Gastroesophageal sphincter (tissue), 4 donors: ENCODE results near the gene CENPB. TPM values are rescaled to one million over a fixed set of nuclear protein-coding genes. Genes with fewer than 3 reads are reported as not detected.

Experiments
- ATAC-seq: fragments of 150-250 bp; one replicate; pipeline ENCODE4 v1.9.1; 2016; ENCODE audit warnings: mild to moderate bottlenecking, moderate library complexity
- H3K27ac ChIP-seq, 4 donors: fragments of 200-600 bp; sonication (generic) in 3 of 4; 1 replicate in 3 of 4; 2 replicates in 1 of 4; pipeline ENCODE4 v1.5.1; 2016 to 2019
- H3K27me3 ChIP-seq: fragments of 200-600 bp; sonication (generic); one replicate; pipeline ENCODE4 v1.5.1; 2019
- H3K36me3 ChIP-seq, 2 donors: fragments of 200-600 bp; sonication (generic); one replicate each; pipeline ENCODE4 v1.5.1; 2019; ENCODE audit warnings: control low read depth in 1 of 2
- H3K4me1 ChIP-seq, 3 donors: fragments of 200-600 bp; sonication (generic); 1 replicate in 2 of 3; 2 replicates in 1 of 3; pipeline ENCODE4 v1.5.1; 2016 to 2019; ENCODE audit warnings: control low read depth in 2 of 3
- H3K4me3 ChIP-seq, 2 donors: fragments of 200-600 bp; sonication (generic); one replicate each; pipeline ENCODE4 v1.5.1; 2019; ENCODE audit warnings: mild to moderate bottlenecking in 1 of 2, moderate library complexity in 1 of 2
- H3K9me3 ChIP-seq, 3 donors: fragments of 200-600 bp; sonication (generic); one replicate each; pipeline ENCODE4 v1.5.1; 2017 to 2019; ENCODE audit warnings: control low read depth in 2 of 3
- CTCF ChIP-seq, 4 experiments: fragments of 200-600 bp in 2 of 4; fragments of 450-650 bp in 2 of 4; sonication (generic) in 1 of 4; IDR thresholded peaks; one replicate each; pipeline ENCODE4 v1.5.1; 2017 to 2019; ENCODE audit warnings: antibody characterized with exemption in 4 of 4, mild to moderate bottlenecking in 2 of 4, moderate library complexity in 2 of 4
- EP300 ChIP-seq: sonication (generic); formaldehyde crosslinking; IDR thresholded peaks from one replicate; pipeline ENCODE4 v1.6.1; 2017; ENCODE audit warnings: antibody characterized with exemption, mild to moderate bottlenecking
- POLR2A ChIP-seq, 2 donors: fragments of 450-650 bp; IDR thresholded peaks; one replicate each; pipeline ENCODE4 v1.6.1; 2017; ENCODE audit warnings: antibody characterized with exemption in 2 of 2, mild to moderate bottlenecking in 2 of 2, moderate library complexity in 1 of 2
- POLR2AphosphoS5 ChIP-seq: sonication (generic); formaldehyde crosslinking; IDR thresholded peaks from one replicate; pipeline ENCODE4 v1.6.1; 2017; ENCODE audit warnings: antibody characterized with exemption
- whole genome bisulfite sequencing, 2 donors: methylation state at CpG; one replicate each; pipeline ENCODE4 v1.1.5; 2018; ENCODE audit warnings: low coverage in 1 of 2; 5-methylcytosine and 5-hydroxymethylcytosine counted together
- total RNA-seq, 4 donors: library from RNA; depleted of rRNA; stranded (reverse); fragments of >200 nt; gene quantifications; one replicate each; pipeline ENCODE4 v1.1.0, GENCODE V29; 2016

Gene CENPB
- total RNA-seq, 4 donors from 2014 or later: 134 to 200 (median 139) TPM

GRCh38 chr20:3744806-3745685 lies 41.5 kb downstream of the CENPB start:
- Histone ChIP-seq H3K27ac (peak overlapping the region in 2 of 4 donors; percentile 17 to 38), H3K4me1 (peaks cover 0 to 29% (median 0%) of the 10 kb centered on the region in 3 donors), H3K9me3 (no peaks in the 10 kb centered on the region), H3K36me3 (peaks cover 0 to 27% of the 10 kb centered on the region in 2 donors), H3K27me3 (peaks cover 45% of the 10 kb centered on the region), H3K4me3 (no peak overlapping the region)
- TF ChIP-seq POLR2A (IDR thresholded peaks at IDR 0.05) (no peak), POLR2AphosphoS5 (no peak), CTCF (IDR thresholded peaks at IDR 0.05) (no peak), EP300 (no peak)
- WGBS, 2 donors: 33 to 36% methylated on average over 9 to 15 of the region's 45 CpGs
- peak; percentile 42 for ATAC-seq

GRCh38 chr20:3744037-3744436 lies 42.5 kb downstream of the CENPB start:
- no peak for ATAC-seq
- TF ChIP-seq POLR2AphosphoS5: no peak
- no peak for TF ChIP-seq EP300
- H3K4me1 ChIP-seq: peaks cover 0 to 21% (median 0%) of the 10 kb centered on the region in 3 donors
- H3K9me3 ChIP-seq: no peaks in the 10 kb centered on the region
- 83% methylated on average over 1 of the region's 1 CpG; no CpG with 5 or more reads in 1 of the 2 donors for WGBS, 2 donors
- no peak overlapping the region for H3K4me3 ChIP-seq
- H3K27me3 ChIP-seq: peaks cover 35% of the 10 kb centered on the region
- no peak overlapping the region for H3K27ac ChIP-seq
- H3K36me3 ChIP-seq: peaks cover 0 to 18% of the 10 kb centered on the region in 2 donors

GRCh38 chr20:3743251-3743650 lies 43.3 kb downstream of the CENPB start:
- no peak for ATAC-seq
- Histone ChIP-seq H3K27ac (no peak overlapping the region), H3K27me3 (peaks cover 27% of the 10 kb centered on the region), H3K4me3 (no peak overlapping the region), H3K4me1 (peaks cover 0 to 29% (median 0%) of the 10 kb centered on the region in 3 donors), H3K36me3 (peaks cover 0 to 10% of the 10 kb centered on the region in 2 donors), H3K9me3 (no peaks in the 10 kb centered on the region)
- TF ChIP-seq POLR2AphosphoS5 (no peak), EP300 (no peak), POLR2A (IDR thresholded peaks at IDR 0.05) (no peak)
- WGBS, 2 donors: 94 to 96% methylated on average over 2 of the region's 2 CpGs

- Histone ChIP-seq H3K27me3 (peaks cover 24% of the 10 kb centered on the region), H3K36me3 (peaks cover 0 to 8% of the 10 kb centered on the region in 2 donors), H3K9me3 (no peaks in the 10 kb centered on the region), H3K4me3 (no peak overlapping the region), H3K27ac (no peak overlapping the region), H3K4me1 (peaks cover 0 to 35% (median 0%) of the 10 kb centered on the region in 3 donors)
- ATAC-seq: no peak
- WGBS, 2 donors: 80% methylated on average over 1 of the region's 7 CpGs; no CpG with 5 or more reads in 1 of the 2 donors
- TF ChIP-seq EP300 (no peak), CTCF (IDR thresholded peaks at IDR 0.05) (no peak), POLR2AphosphoS5 (no peak), POLR2A (IDR thresholded peaks at IDR 0.05) (no peak)
These were observed 44.6 kb downstream of the CENPB start for GRCh38 chr20:3741836-3742458.

GRCh38 chr20:3740615-3741301 lies 45.8 kb downstream of the CENPB start:
- no peaks in the 10 kb centered on the region for H3K9me3 ChIP-seq
- H3K27me3 ChIP-seq: peaks cover 21% of the 10 kb centered on the region
- no peak overlapping the region for H3K4me3 ChIP-seq
- 86 to 100% methylated on average over 2 to 5 of the region's 15 CpGs for WGBS, 2 donors
- ATAC-seq: no peak
- TF ChIP-seq POLR2AphosphoS5: no peak
- no peak for TF ChIP-seq EP300
- no peak for TF ChIP-seq POLR2A (IDR thresholded peaks at IDR 0.05)
- no peak for TF ChIP-seq CTCF (IDR thresholded peaks at IDR 0.05)
- peaks cover 0 to 35% (median 0%) of the 10 kb centered on the region in 3 donors for H3K4me1 ChIP-seq
- H3K27ac ChIP-seq: peak overlapping the region in 2 of 4 donors; percentile 66
- H3K36me3 ChIP-seq: peaks cover 0 to 8% of the 10 kb centered on the region in 2 donors
